Brain microvascular endothelial cell (primary cell): Measurements from ENCODE around the gene CFB.
A peak's percentile ranks its signal among the peaks of the same experiment; 100 is the strongest.

Experiments
- DNase-seq: peaks from one replicate; pipeline ENCODE4 v3.0.0-alpha.2; 2020
- H3K27ac ChIP-seq: fragments of 250-450 bp; sonication (Bioruptor Pico); 2 replicates; pipeline ENCODE4 v1.5.1; 2020; ENCODE audit warnings: mild to moderate bottlenecking, moderate library complexity
- H3K27me3 ChIP-seq: fragments of 250-450 bp; sonication (Bioruptor Pico); replicated peaks from 2 replicates; pipeline ENCODE4 v1.5.1; 2020; ENCODE audit warnings: mild to moderate bottlenecking
- H3K36me3 ChIP-seq: fragments of 250-450 bp; sonication (Bioruptor Pico); replicated peaks from 2 replicates; pipeline ENCODE4 v1.5.1; 2020; ENCODE audit warnings: mild to moderate bottlenecking
- H3K4me3 ChIP-seq: 2 replicates; pipeline ENCODE4 v1.5.1; 2011; ENCODE audit warnings: low read depth, mild to moderate bottlenecking, control low read depth, low read length, moderate library complexity
- CTCF ChIP-seq: IDR thresholded peaks from 2 replicates; pipeline ENCODE4 v1.5.1; 2011; ENCODE audit warnings: low read depth, mild to moderate bottlenecking, moderate library complexity, low read length, control low read depth, inconsistent platforms; ENCODE audit errors: missing control alignments
- in situ Hi-C: cut with HindIII; loops from 2 replicates; pipeline ENCODE4 v1.10.0; 2017; ENCODE audit warnings: low sequenced_read_pairs, low pct_ligation_motif_present

The CFB gene

GRCh38 chr6:31920811-31921210 is 25.1 kb upstream of the CFB start:
- TF ChIP-seq CTCF = no peak
- no peak overlapping the region for H3K27ac ChIP-seq

GRCh38 chr6:31922942-31923341 is 23.0 kb upstream of the CFB start:
- Histone ChIP-seq H3K27me3 (no peaks in the 10 kb centered on the region), H3K4me3 (no peak overlapping the region), H3K36me3 (no peaks in the 10 kb centered on the region), H3K27ac (no peak overlapping the region)
- peak; percentile 49 for TF ChIP-seq CTCF
- in situ Hi-C loops = no loop called here
- DNase-seq = no peak

More at GRCh38 chr6:31920811-31921210, 25.1 kb upstream of the CFB start:
- Histone ChIP-seq H3K27me3 (no peaks in the 10 kb centered on the region), H3K36me3 (no peaks in the 10 kb centered on the region), H3K4me3 (no peak overlapping the region)
- no peak for DNase-seq
- in situ Hi-C loops = no loop called here

- DNase-seq = no peak
- Histone ChIP-seq H3K27me3 (no peaks in the 10 kb centered on the region), H3K36me3 (no peaks in the 10 kb centered on the region), H3K4me3 (no peak within 1 kb of the TSS), H3K27ac (no peak within 1 kb of the TSS)
- in situ Hi-C loops = no loop called here
- no peak for TF ChIP-seq CTCF
Observed at GRCh38 chr6:31927242-31927862, 18.5 kb upstream of the CFB start, which contains the start of gene C2. Gene C2 (plus strand): TSS chr6:31927717. CDS start chr6:31927753, 36 bp downstream.

- TF ChIP-seq CTCF = no peak
- no peaks in the 10 kb centered on the region for H3K27me3 ChIP-seq
- no peak overlapping the region for H3K4me3 ChIP-seq
- H3K36me3 ChIP-seq = no peaks in the 10 kb centered on the region
- H3K27ac ChIP-seq = no peak overlapping the region
- in situ Hi-C loops = no loop called here
- DNase-seq = no peak
Observed at GRCh38 chr6:31927863-31928671, 17.8 kb upstream of the CFB start.

- in situ Hi-C loops = no loop called here
- H3K27ac ChIP-seq = no peak overlapping the region
- H3K36me3 ChIP-seq = no peaks in the 10 kb centered on the region
- no peaks in the 10 kb centered on the region for H3K27me3 ChIP-seq
- no peak overlapping the region for H3K4me3 ChIP-seq
- no peak for TF ChIP-seq CTCF
- DNase-seq = no peak
Observed at GRCh38 chr6:31928672-31928939, 17.3 kb upstream of the CFB start.
